HCT116 (cell line): ENCODE results near the gene GARNL3. TPM values are rescaled to one million over a fixed set of nuclear protein-coding genes. Genes with fewer than 3 reads are reported as not detected.

Experiments used
- ATAC-seq: fragments of 200-7000 bp; cut with Tn5 transposase; 2 replicates; pipeline ENCODE4 v1.9.1; 2020; ENCODE audit warnings: mild to moderate bottlenecking, moderate library complexity
- BruUV-seq: library from RNA; stranded (reverse); fragments of 400-500 nt; replicated peaks from 2 replicates; lab custom pipeline; 2021; lab: Mats Ljungman, UMichigan
- CTCF ChIA-PET: fragments of 300-600 bp; sonication (Branson Sonifier 250); formaldehyde crosslinking; loops from one replicate; lab custom pipeline; 2021; ENCODE audit warnings: antibody characterized with exemption; lab: Charles Lee
- POLR2A ChIA-PET: fragments of 300-600, 350-600 bp; sonication (Branson Sonifier 250); formaldehyde crosslinking; loops from one replicate; lab custom pipeline; 2021; ENCODE audit warnings: antibody characterized with exemption; lab: Charles Lee
- RAD21 ChIA-PET, 2 experiments: fragments of 300-600 bp; sonication (Branson Sonifier 250); formaldehyde crosslinking; loops; one replicate each; lab custom pipeline; 2023; ENCODE audit warnings: low total read pairs in 2 of 2; ENCODE audit not compliant: uncharacterized antibody in 2 of 2, unreplicated experiment in 2 of 2, low non-redundant PET in 1 of 2; lab: Charles Lee
- DNase-seq: peaks from one replicate; pipeline ENCODE4 v3.0.0-alpha.2; 2010; ENCODE audit warnings: low read depth, low spot score
- H2AFZ ChIP-seq: fragments of 200-600 bp; shearing (Covaris generic), sonication (generic); 2 replicates; pipeline ENCODE4 v1.6.1; 2017; ENCODE audit warnings: low read depth, mixed run types, mixed read lengths, antibody characterized with exemption, low read length; ENCODE audit not compliant: poor library complexity, severe bottlenecking
- H3K27ac ChIP-seq: 2 replicates; pipeline ENCODE4 v1.5.1; 2012; ENCODE audit warnings: low read depth, low read length
- H3K27me3 ChIP-seq: fragments of 200-600 bp; sonication (generic); 2 replicates; pipeline ENCODE4 v1.6.1; 2016; ENCODE audit warnings: mixed run types, low read length, mixed read lengths; ENCODE audit not compliant: insufficient read depth
- H3K36me3 ChIP-seq, 2 experiments: fragments of 200-500 bp in 1 of 2; fragments of 200-600 bp in 1 of 2; sonication (Bioruptor generic) in 1 of 2; sonication (generic) in 1 of 2; 2 replicates each; pipeline versions ENCODE4 v1.5.1 to v1.6.1; 2014 to 2016; ENCODE audit warnings: low read length in 2 of 2, inconsistent platforms in 1 of 2, mixed read lengths in 1 of 2, mixed run types in 1 of 2; ENCODE audit not compliant: insufficient read depth in 2 of 2, control insufficient read depth in 1 of 2
- H3K4me1 ChIP-seq, 2 experiments: fragments of 200-600 bp in 1 of 2; sonication (generic) in 1 of 2; 2 replicates each; pipeline versions ENCODE4 v1.5.1 to v1.6.1; 2012 to 2017; ENCODE audit warnings: low read length in 2 of 2, inconsistent platforms in 1 of 2, mild to moderate bottlenecking in 1 of 2, mixed read lengths in 1 of 2, mixed run types in 1 of 2, moderate library complexity in 1 of 2; ENCODE audit not compliant: insufficient read depth in 2 of 2, control insufficient read depth in 1 of 2
- H3K4me2 ChIP-seq: fragments of 200-600 bp; sonication (generic); 2 replicates; pipeline ENCODE4 v1.6.1; 2017; ENCODE audit warnings: mixed run types, low read length, mixed read lengths
- H3K4me3 ChIP-seq, 2 experiments: fragments of 200-600 bp in 1 of 2; sonication (generic) in 1 of 2; replicated peaks in 1 of 2; 2 replicates each; pipeline ENCODE4 v1.5.1; 2011 to 2016; ENCODE audit warnings: low read length in 2 of 2, control low read depth in 1 of 2, low read depth in 1 of 2, mild to moderate bottlenecking in 1 of 2, mixed read lengths in 1 of 2, mixed run types in 1 of 2
- H3K79me2 ChIP-seq: fragments of 200-600 bp; sonication (generic); 2 replicates; pipeline ENCODE4 v1.6.1; 2017; ENCODE audit warnings: mild to moderate bottlenecking, mixed run types, low read length, moderate library complexity, mixed read lengths; ENCODE audit not compliant: insufficient read depth
- H3K9ac ChIP-seq: fragments of 200-600 bp; sonication (generic); 2 replicates; pipeline ENCODE4 v1.6.1; 2016; ENCODE audit warnings: low read length, mixed read lengths
- H3K9me2 ChIP-seq: fragments of 200-600 bp; sonication (generic), shearing (Covaris generic); 2 replicates; pipeline ENCODE4 v1.6.1; 2017; ENCODE audit warnings: mixed run types, mild to moderate bottlenecking, moderate library complexity; ENCODE audit not compliant: insufficient read depth
- H3K9me3 ChIP-seq, 2 experiments: fragments of 200-500 bp in 1 of 2; fragments of 200-600 bp in 1 of 2; sonication (Bioruptor generic) in 1 of 2; sonication (generic) in 1 of 2; 2 replicates each; pipeline ENCODE4 v1.6.1; 2014 to 2017; ENCODE audit warnings: low read length in 2 of 2, mixed read lengths in 2 of 2, inconsistent platforms in 1 of 2, low read depth in 1 of 2, mild to moderate bottlenecking in 1 of 2, mixed run types in 1 of 2, moderate library complexity in 1 of 2; ENCODE audit not compliant: control insufficient read depth in 1 of 2, insufficient read depth in 1 of 2
- H4K20me1 ChIP-seq: fragments of 200-600 bp; sonication (generic), shearing (Covaris generic); 2 replicates; pipeline ENCODE4 v1.6.1; 2017; ENCODE audit warnings: mixed run types, mild to moderate bottlenecking, moderate library complexity; ENCODE audit not compliant: insufficient read depth
- CEBPB ChIP-seq: IDR thresholded peaks from 2 replicates; pipeline ENCODE4 v1.6.1; 2012; ENCODE audit warnings: low read depth
- EZH2 ChIP-seq: fragments of 200-600 bp; sonication (generic); IDR thresholded peaks from 2 replicates; pipeline ENCODE4 v1.6.1; 2017; ENCODE audit warnings: antibody characterized with exemption, mixed run types
- REST ChIP-seq: IDR thresholded peaks from 2 replicates; pipeline ENCODE4 v1.6.1; 2012; ENCODE audit warnings: low read depth
- SIN3A ChIP-seq: IDR thresholded peaks from 2 replicates; pipeline ENCODE4 v1.6.1; 2012; ENCODE audit warnings: low read depth
- ZFX ChIP-seq: fragments of 450-650 bp; IDR thresholded peaks from 2 replicates; pipeline ENCODE4 v1.6.1; 2017
- intact Hi-C: fragments of 100-400 bp; cut with micrococcal nuclease; formaldehyde crosslinking; loops from 2 replicates; pipeline ENCODE4 v1.10.0; 2022
- total RNA-seq: library from RNA; stranded (reverse); gene quantifications from one replicate; pipeline ENCODE4 v1.2.1, GENCODE V29; 2021; ENCODE audit not compliant: unreplicated experiment

The GARNL3 gene
- total RNA-seq, 1 experiment from 2014 or later: 8.8 TPM

GRCh38 chr9:127300886-127301447, 36.4 kb downstream of the GARNL3 start:
- no peaks in the 10 kb centered on the region for H4K20me1 ChIP-seq
- intact Hi-C loops: no loop called here

More at GRCh38 chr9:127300886-127301447, 36.4 kb downstream of the GARNL3 start:
- ChIA-PET POLR2A (no interaction called here), CTCF (no interaction called here), RAD21 (no interaction called here)
- ATAC-seq: no peak
- Histone ChIP-seq H3K9me2 (no peaks in the 10 kb centered on the region), H3K27ac (no peak overlapping the region), H3K9ac (no peak overlapping the region), H3K4me3 (no peak overlapping the region), H3K4me2 (no peak overlapping the region), H3K36me3 (no peaks in the 10 kb centered on the region), H3K9me3 (no peaks in the 10 kb centered on the region), H3K4me1 (no peaks in the 10 kb centered on the region), H3K27me3 (no peaks in the 10 kb centered on the region), H3K79me2 (no peaks in the 10 kb centered on the region), H2AFZ (no peak overlapping the region)
- no peak for DNase-seq
- TF ChIP-seq CEBPB (no peak), REST (no peak), SIN3A (no peak), EZH2 (no peak), ZFX (no peak)
- no TSS peak for BruUV-seq
